Stomach (tissue), 8 donors: ENCODE measurements around the gene NCBP2L. TPM values are rescaled to one million over a fixed set of nuclear protein-coding genes. Genes with fewer than 3 reads are reported as not detected.

ENCODE experiments used
- polyA plus RNA-seq, 3 donors: library from polyadenylated mRNA; stranded (reverse); fragments of 200-250 nt; gene quantifications; one replicate each; pipeline ENCODE4 v1.2.3, GENCODE V29; 2013
- total RNA-seq, 5 donors: library from RNA; depleted of rRNA; stranded (reverse); fragments of >200 nt; gene quantifications; one replicate each; pipeline versions ENCODE4 v1.1.0 to v1.2.3, GENCODE V29; 2014 to 2016
- donor health status: healthy with polysubstance abuse.
- donor health status: Bipolar disorder and iron deficiency.
- donor health status: healthy.

Gene NCBP2L
- total and polyA plus RNA-seq, 8 donors: 0.13 to 0.44 TPM; not detected in 6

Other genes with a start within 250 kb of the NCBP2L start
- gene PRPS1, start 149.2 kb upstream of the NCBP2L start, total RNA-seq: 10 to 100 TPM in 4 of 5 donors, 1 to 10 TPM in 1; 1.2 to 46.4 (median 20.4) TPM
- gene PRPS1, start 149.2 kb upstream of the NCBP2L start, polyA plus RNA-seq: 10 to 100 TPM; 10.3 to 19.9 (median 18.6) TPM
- 100 to 1,000 TPM; 303 to 906 (median 347) TPM for gene TSC22D3, start 1.9 kb upstream of the NCBP2L start, total RNA-seq
- 100 to 1,000 TPM; 198 to 358 (median 292) TPM for gene TSC22D3, start 1.9 kb upstream of the NCBP2L start, polyA plus RNA-seq
- gene MID2, start 48.1 kb downstream of the NCBP2L start, total RNA-seq: 100 to 1,000 TPM in 1 of 5 donors, 10 to 100 TPM in 3, under 1 TPM in 1; 0.58 to 162 (median 26.8) TPM
- gene MID2, start 48.1 kb downstream of the NCBP2L start, polyA plus RNA-seq: 1 to 10 TPM; 2.2 to 4.4 (median 2.3) TPM
- not detected for gene TEX13B, start 204.6 kb downstream of the NCBP2L start, total RNA-seq
- gene TEX13B, start 204.6 kb downstream of the NCBP2L start, polyA plus RNA-seq: not detected